ENCODE results near the gene PCNT. TPM values are rescaled to one million over a fixed set of nuclear protein-coding genes. Genes with fewer than 3 reads are reported as not detected.
"Not testable (repeated sequence)": the region's sequence is repeated elsewhere in the genome, so short reads cannot be mapped to it uniquely, and the experiment has no call there.

Gene PCNT
- total and polyA plus RNA-seq, 4 donors: 6.4 to 33.0 (median 26.2) TPM

- ATAC-seq (ENCODE audit: low FRiP score) (no peak), DNase-seq (peak; percentile 12 to 62)
- intact Hi-C loops (cut with DNase I): no loop called here
- WGBS, 2 donors: 95 to 96% methylated on average over 21 of the region's 21 CpGs
- H3K9me3 ChIP-seq (ENCODE audit: control insufficient read depth, low read length): no peaks in the 10 kb centered on the region
- H3K4me3 ChIP-seq (ENCODE audit: low read length in 2 of 2): no peak overlapping the region
- H3K36me3 ChIP-seq (ENCODE audit: control insufficient read depth in 1 of 2, insufficient read depth in 2 of 2, low read length in 1 of 2): no peaks in the 10 kb centered on the region
- no peaks in the 10 kb centered on the region for H3K27me3 ChIP-seq (ENCODE audit: control insufficient read depth in 1 of 2, insufficient read depth in 2 of 2, low read length in 1 of 2)
- H3K4me1 ChIP-seq (ENCODE audit: control insufficient read depth in 1 of 2, insufficient read depth in 2 of 2, low read length in 2 of 2): no peaks in the 10 kb centered on the region
- no peak overlapping the region for H3K27ac ChIP-seq (ENCODE audit: low read depth in 1 of 2, low read length in 2 of 2)
Observed at GRCh38 chr21:46397211-46397905, 73.4 kb downstream of the PCNT start.

GRCh38 chr21:46397993-46398392 is 74.0 kb downstream of the PCNT start:
- 94 to 97% methylated on average over 22 of the region's 22 CpGs for WGBS, 2 donors
- intact Hi-C loops (cut with DNase I): no loop called here
- H3K27ac ChIP-seq (ENCODE audit: low read depth in 1 of 2, low read length in 2 of 2): no peak overlapping the region

GRCh38 chr21:46399129-46399528 is 75.2 kb downstream of the PCNT start:
- no peak overlapping the region for H3K27ac ChIP-seq (ENCODE audit: low read depth in 1 of 2, low read length in 2 of 2)
- H3K36me3 ChIP-seq (ENCODE audit: control insufficient read depth in 1 of 2, insufficient read depth in 2 of 2, low read length in 1 of 2): no peaks in the 10 kb centered on the region
- no peaks in the 10 kb centered on the region for H3K4me1 ChIP-seq (ENCODE audit: control insufficient read depth in 1 of 2, insufficient read depth in 2 of 2, low read length in 2 of 2)
- no peak for DNase-seq
- H3K9me3 ChIP-seq (ENCODE audit: control insufficient read depth, low read length): no peaks in the 10 kb centered on the region
- no peak overlapping the region for H3K4me3 ChIP-seq (ENCODE audit: low read length in 2 of 2)
- no peaks in the 10 kb centered on the region for H3K27me3 ChIP-seq (ENCODE audit: control insufficient read depth in 1 of 2, insufficient read depth in 2 of 2, low read length in 1 of 2)
- intact Hi-C loops (cut with DNase I): no loop called here
- ATAC-seq (ENCODE audit: low FRiP score): no peak
- WGBS, 2 donors: 94% methylated on average over 1 of the region's 1 CpG

More at GRCh38 chr21:46397993-46398392, 74.0 kb downstream of the PCNT start:
- Histone ChIP-seq H3K27me3 (ENCODE audit: control insufficient read depth in 1 of 2, insufficient read depth in 2 of 2, low read length in 1 of 2) (no peaks in the 10 kb centered on the region), H3K36me3 (ENCODE audit: control insufficient read depth in 1 of 2, insufficient read depth in 2 of 2, low read length in 1 of 2) (no peaks in the 10 kb centered on the region), H3K4me1 (ENCODE audit: control insufficient read depth in 1 of 2, insufficient read depth in 2 of 2, low read length in 2 of 2) (no peaks in the 10 kb centered on the region), H3K9me3 (ENCODE audit: control insufficient read depth, low read length) (no peaks in the 10 kb centered on the region), H3K4me3 (ENCODE audit: low read length in 2 of 2) (no peak overlapping the region)
- ATAC-seq (ENCODE audit: low FRiP score) (no peak), DNase-seq (peak; percentile 22 to 68)

- no peak for ATAC-seq (ENCODE audit: low FRiP score)
- Histone ChIP-seq H3K36me3 (ENCODE audit: control insufficient read depth in 1 of 2, insufficient read depth in 2 of 2, low read length in 1 of 2) (peaks cover 0 to 2% of the 10 kb centered on the region in 2 donors), H3K27ac (ENCODE audit: low read depth in 1 of 2, low read length in 2 of 2) (no peak overlapping the region), H3K9me3 (ENCODE audit: control insufficient read depth, low read length) (no peaks in the 10 kb centered on the region), H3K4me1 (ENCODE audit: control insufficient read depth in 1 of 2, insufficient read depth in 2 of 2, low read length in 2 of 2) (no peaks in the 10 kb centered on the region), H3K27me3 (ENCODE audit: control insufficient read depth in 1 of 2, insufficient read depth in 2 of 2, low read length in 1 of 2) (no peaks in the 10 kb centered on the region), H3K4me3 (ENCODE audit: low read length in 2 of 2) (no peak overlapping the region)
- DNase-seq: no peak
- WGBS, 2 donors: 79 to 81% methylated on average over 10 of the region's 10 CpGs
- intact Hi-C loops (cut with DNase I): no loop called here
Observed at GRCh38 chr21:46399686-46400085, 75.7 kb downstream of the PCNT start.

GRCh38 chr21:46401186-46401910 is 77.4 kb downstream of the PCNT start:
- Histone ChIP-seq H3K4me1 (ENCODE audit: control insufficient read depth in 1 of 2, insufficient read depth in 2 of 2, low read length in 2 of 2) (no peaks in the 10 kb centered on the region), H3K27ac (ENCODE audit: low read depth in 1 of 2, low read length in 2 of 2) (no peak overlapping the region), H3K4me3 (ENCODE audit: low read length in 2 of 2) (no peak overlapping the region), H3K27me3 (ENCODE audit: control insufficient read depth in 1 of 2, insufficient read depth in 2 of 2, low read length in 1 of 2) (no peaks in the 10 kb centered on the region), H3K36me3 (ENCODE audit: control insufficient read depth in 1 of 2, insufficient read depth in 2 of 2, low read length in 1 of 2) (peaks cover 0 to 2% of the 10 kb centered on the region in 2 donors), H3K9me3 (ENCODE audit: control insufficient read depth, low read length) (no peaks in the 10 kb centered on the region)
- intact Hi-C loops (cut with DNase I): no loop called here
- ATAC-seq (ENCODE audit: low FRiP score) (no peak), DNase-seq (peak in 1 of 2 donors; percentile 49)
- WGBS, 2 donors: 91 to 93% methylated on average over 13 of the region's 13 CpGs

GRCh38 chr21:46402421-46402820 is 78.5 kb downstream of the PCNT start:
- DNase-seq: peak in 1 of 2 donors; percentile 73
- Histone ChIP-seq H3K4me1 (ENCODE audit: control insufficient read depth in 1 of 2, insufficient read depth in 2 of 2, low read length in 2 of 2) (no peaks in the 10 kb centered on the region), H3K36me3 (ENCODE audit: control insufficient read depth in 1 of 2, insufficient read depth in 2 of 2, low read length in 1 of 2) (peaks cover 0 to 2% of the 10 kb centered on the region in 2 donors), H3K9me3 (ENCODE audit: control insufficient read depth, low read length) (no peaks in the 10 kb centered on the region), H3K4me3 (ENCODE audit: low read length in 2 of 2) (no peak overlapping the region), H3K27ac (ENCODE audit: low read depth in 1 of 2, low read length in 2 of 2) (no peak overlapping the region), H3K27me3 (ENCODE audit: control insufficient read depth in 1 of 2, insufficient read depth in 2 of 2, low read length in 1 of 2) (no peaks in the 10 kb centered on the region)
- WGBS, 2 donors: 87% methylated on average over 15 of the region's 15 CpGs
- intact Hi-C loops (cut with DNase I): no loop called here
- ATAC-seq (ENCODE audit: low FRiP score): no peak

- H3K9me3 ChIP-seq (ENCODE audit: control insufficient read depth, low read length); intact Hi-C loops (cut with DNase I); H3K36me3 ChIP-seq (ENCODE audit: control insufficient read depth in 1 of 2, insufficient read depth in 2 of 2, low read length in 1 of 2); H3K4me1 ChIP-seq (ENCODE audit: control insufficient read depth in 1 of 2, insufficient read depth in 2 of 2, low read length in 2 of 2); H3K4me3 ChIP-seq (ENCODE audit: low read length in 2 of 2); DNase-seq; H3K27me3 ChIP-seq (ENCODE audit: control insufficient read depth in 1 of 2, insufficient read depth in 2 of 2, low read length in 1 of 2); ATAC-seq (ENCODE audit: low FRiP score); H3K27ac ChIP-seq (ENCODE audit: low read depth in 1 of 2, low read length in 2 of 2): not testable (repeated sequence)
- 96% methylated on average over 47 of the region's 47 CpGs for WGBS, 2 donors
Observed at GRCh38 chr21:46403234-46403811, 79.4 kb downstream of the PCNT start.

- ATAC-seq (ENCODE audit: low FRiP score) (no peak), DNase-seq (peak; percentile 4 to 54)
- Histone ChIP-seq H3K36me3 (ENCODE audit: control insufficient read depth in 1 of 2, insufficient read depth in 2 of 2, low read length in 1 of 2) (peaks cover 0 to 2% of the 10 kb centered on the region in 2 donors), H3K27me3 (ENCODE audit: control insufficient read depth in 1 of 2, insufficient read depth in 2 of 2, low read length in 1 of 2) (no peaks in the 10 kb centered on the region), H3K4me1 (ENCODE audit: control insufficient read depth in 1 of 2, insufficient read depth in 2 of 2, low read length in 2 of 2) (no peaks in the 10 kb centered on the region), H3K9me3 (ENCODE audit: control insufficient read depth, low read length) (no peaks in the 10 kb centered on the region), H3K27ac (ENCODE audit: low read depth in 1 of 2, low read length in 2 of 2) (no peak overlapping the region), H3K4me3 (ENCODE audit: low read length in 2 of 2) (no peak overlapping the region)
- intact Hi-C loops (cut with DNase I): no loop called here
- 92 to 93% methylated on average over 14 of the region's 14 CpGs for WGBS, 2 donors
Observed at GRCh38 chr21:46404306-46404705, 80.3 kb downstream of the PCNT start.

Measured in aorta (tissue), 5 donors.